HepG2 (cell line): Measurements from ENCODE around the gene GATAD2B. TPM values are rescaled to one million over a fixed set of nuclear protein-coding genes. Genes with fewer than 3 reads are reported as not detected.

Experiments
- ATRX ChIP-seq: sonication (generic); formaldehyde crosslinking; IDR thresholded peaks from 2 replicates; pipeline ENCODE4 v1.4.0; 2020; ENCODE audit warnings: missing genetic modification reagents, borderline replicate concordance
- FOSL2 ChIP-seq: sonication (generic); formaldehyde crosslinking; IDR thresholded peaks from 2 replicates; pipeline ENCODE4 v1.4.0; 2020; ENCODE audit warnings: missing genetic modification reagents
- GFI1 ChIP-seq: sonication (generic); formaldehyde crosslinking; IDR thresholded peaks from 2 replicates; pipeline ENCODE4 v1.5.0; 2020; ENCODE audit warnings: missing genetic modification reagents, mild to moderate bottlenecking, borderline replicate concordance
- ISX ChIP-seq: sonication (generic); formaldehyde crosslinking; conservative IDR thresholded peaks from 2 replicates; pipeline ENCODE4 v1.5.0; 2020; ENCODE audit warnings: missing genetic modification reagents
- MBD4 ChIP-seq: IDR thresholded peaks from 2 replicates; pipeline ENCODE4 v1.6.1; 2012; ENCODE audit warnings: low read length, inconsistent platforms, borderline replicate concordance
- PHF21A ChIP-seq: sonication (generic); formaldehyde crosslinking; IDR thresholded peaks from 2 replicates; pipeline ENCODE4 v1.5.0; 2020; ENCODE audit warnings: mild to moderate bottlenecking, missing genetic modification reagents
- REPIN1 ChIP-seq: sonication (generic); formaldehyde crosslinking; IDR thresholded peaks from 2 replicates; pipeline ENCODE4 v1.8.0; 2022; ENCODE audit warnings: missing genetic modification reagents, low read depth, mild to moderate bottlenecking, borderline replicate concordance
- SALL2 ChIP-seq: sonication (generic); formaldehyde crosslinking; IDR thresholded peaks from 2 replicates; pipeline ENCODE4 v1.8.1; 2023; ENCODE audit warnings: mild to moderate bottlenecking, missing genetic modification reagents, inconsistent platforms
- SNAI1 ChIP-seq: sonication (generic); formaldehyde crosslinking; IDR thresholded peaks from 2 replicates; pipeline ENCODE4 v1.5.0; 2020; ENCODE audit warnings: mild to moderate bottlenecking, missing genetic modification reagents, borderline replicate concordance
- SP140L ChIP-seq: sonication (generic); formaldehyde crosslinking; IDR thresholded peaks from 2 replicates; pipeline ENCODE4 v1.4.0; 2020; ENCODE audit warnings: missing genetic modification reagents, borderline replicate concordance
- TOPORS ChIP-seq: sonication (generic); formaldehyde crosslinking; IDR thresholded peaks from 2 replicates; pipeline ENCODE4 v1.8.0; 2023; ENCODE audit warnings: mild to moderate bottlenecking, missing genetic modification reagents
- ZNF207 ChIP-seq: fragments of 450-650 bp; IDR thresholded peaks from 2 replicates; pipeline ENCODE4 v1.6.1; 2016; ENCODE audit warnings: antibody characterized with exemption, borderline replicate concordance
- ZNF253 ChIP-seq: sonication (generic); formaldehyde crosslinking; IDR thresholded peaks from 2 replicates; pipeline ENCODE4 v1.8.0; 2022; ENCODE audit warnings: mild to moderate bottlenecking, missing genetic modification reagents, borderline replicate concordance
- ZNF263 ChIP-seq: sonication (generic); formaldehyde crosslinking; IDR thresholded peaks from 2 replicates; pipeline ENCODE4 v1.4.0; 2020; ENCODE audit warnings: missing genetic modification reagents
- ZNF563 ChIP-seq: sonication (generic); formaldehyde crosslinking; IDR thresholded peaks from 2 replicates; pipeline ENCODE4 v1.8.0; 2022; ENCODE audit warnings: mild to moderate bottlenecking, moderate library complexity, missing genetic modification reagents
- ZNF709 ChIP-seq: sonication (generic); formaldehyde crosslinking; IDR thresholded peaks from 2 replicates; pipeline ENCODE4 v1.5.0; 2020; ENCODE audit warnings: mild to moderate bottlenecking, missing genetic modification reagents
- ZNF780A ChIP-seq: sonication (generic); formaldehyde crosslinking; IDR thresholded peaks from 2 replicates; pipeline ENCODE4 v1.8.0; 2022; ENCODE audit warnings: mild to moderate bottlenecking, missing genetic modification reagents, moderate library complexity
- ZSCAN22 ChIP-seq: sonication (generic); formaldehyde crosslinking; IDR thresholded peaks from 2 replicates; pipeline ENCODE4 v1.4.0; 2020; ENCODE audit warnings: mild to moderate bottlenecking, missing genetic modification reagents
- polyA plus RNA-seq, 8 experiments: library from polyadenylated mRNA; depleted of rRNA in 3 of 8; stranded (reverse) in 7 of 8; unstranded in 1 of 8; fragments of >200 nt; fragmentation: Illumina TruSeq in 4 of 8; extraction: Trizol in 4 of 8; gene quantifications; 2 replicates each; pipeline versions ENCODE4 v1.2.1 to v1.2.3, GENCODE V29; 2011 to 2016; ENCODE audit warnings: low read depth in 4 of 8, missing spikeins in 1 of 8, mixed read lengths in 1 of 8; ENCODE audit not compliant: insufficient read depth in 1 of 8
- total RNA-seq, 5 experiments: library from RNA; depleted of rRNA; stranded (reverse); fragments of >200 nt; fragmentation: Illumina TruSeq; extraction: Trizol; gene quantifications; 2 replicates each; pipeline ENCODE4 v1.2.3, GENCODE V29; 2016; ENCODE audit warnings: low read depth in 1 of 5
- TF ChIP-seq, protein P1 (sequence below): sonication (generic); formaldehyde crosslinking; IDR thresholded peaks from 2 replicates; pipeline ENCODE4 v1.5.0; 2020; ENCODE audit warnings: missing genetic modification reagents
- TF ChIP-seq, protein P2 (sequence below): IDR thresholded peaks from 2 replicates; pipeline ENCODE4 v1.6.1; 2016; ENCODE audit warnings: missing compliant biosample characterization, missing genetic modification reagents, borderline replicate concordance
- TF ChIP-seq, protein P3 (sequence below): sonication (generic); formaldehyde crosslinking; IDR thresholded peaks from 2 replicates; pipeline ENCODE4 v1.5.0; 2020; ENCODE audit warnings: mild to moderate bottlenecking, missing genetic modification reagents, borderline replicate concordance

The GATAD2B gene
- total and polyA plus RNA-seq, 2 of the 13 experiments (the other 11 are each of a cell fraction or from before 2014, with no cell fraction given), result 3.2 to 5.2 TPM

DNA sequence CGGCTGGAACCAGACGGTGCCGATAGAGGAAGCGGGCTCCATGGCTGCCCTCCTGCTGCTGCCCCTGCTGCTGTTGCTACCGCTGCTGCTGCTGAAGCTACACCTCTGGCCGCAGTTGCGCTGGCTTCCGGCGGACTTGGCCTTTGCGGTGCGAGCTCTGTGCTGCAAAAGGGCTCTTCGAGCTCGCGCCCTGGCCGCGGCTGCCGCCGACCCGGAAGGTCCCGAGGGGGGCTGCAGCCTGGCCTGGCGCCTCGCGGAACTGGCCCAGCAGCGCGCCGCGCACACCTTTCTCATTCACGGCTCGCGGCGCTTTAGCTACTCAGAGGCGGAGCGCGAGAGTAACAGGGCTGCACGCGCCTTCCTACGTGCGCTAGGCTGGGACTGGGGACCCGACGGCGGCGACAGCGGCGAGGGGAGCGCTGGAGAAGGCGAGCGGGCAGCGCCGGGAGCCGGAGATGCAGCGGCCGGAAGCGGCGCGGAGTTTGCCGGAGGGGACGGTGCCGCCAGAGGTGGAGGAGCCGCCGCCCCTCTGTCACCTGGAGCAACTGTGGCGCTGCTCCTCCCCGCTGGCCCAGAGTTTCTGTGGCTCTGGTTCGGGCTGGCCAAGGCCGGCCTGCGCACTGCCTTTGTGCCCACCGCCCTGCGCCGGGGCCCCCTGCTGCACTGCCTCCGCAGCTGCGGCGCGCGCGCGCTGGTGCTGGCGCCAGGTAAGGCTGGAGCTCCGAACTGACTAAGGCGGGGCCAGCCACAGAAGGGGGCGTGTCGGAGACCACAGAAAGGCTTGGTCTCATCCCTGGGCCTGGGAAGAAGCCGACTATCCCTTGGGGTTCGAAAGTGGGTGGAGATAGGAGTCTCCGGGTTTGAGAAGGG is 147.1 kb downstream of the GATAD2B start (continued):
- TF ChIP-seq, protein P1, sequence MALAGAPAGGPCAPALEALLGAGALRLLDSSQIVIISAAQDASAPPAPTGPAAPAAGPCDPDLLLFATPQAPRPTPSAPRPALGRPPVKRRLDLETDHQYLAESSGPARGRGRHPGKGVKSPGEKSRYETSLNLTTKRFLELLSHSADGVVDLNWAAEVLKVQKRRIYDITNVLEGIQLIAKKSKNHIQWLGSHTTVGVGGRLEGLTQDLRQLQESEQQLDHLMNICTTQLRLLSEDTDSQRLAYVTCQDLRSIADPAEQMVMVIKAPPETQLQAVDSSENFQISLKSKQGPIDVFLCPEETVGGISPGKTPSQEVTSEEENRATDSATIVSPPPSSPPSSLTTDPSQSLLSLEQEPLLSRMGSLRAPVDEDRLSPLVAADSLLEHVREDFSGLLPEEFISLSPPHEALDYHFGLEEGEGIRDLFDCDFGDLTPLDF, result peak; percentile 60; the same call in 1 of the 2 replicates
- no peak for TF ChIP-seq ZNF207
- no peak for TF ChIP-seq ISX (CRISPR knock-in tag)
- TF ChIP-seq GFI1, result no peak; the same call in 1 of the 2 replicates
- TF ChIP-seq SP140L (CRISPR knock-in tag), result no peak
- peak; percentile 64; the same call in 1 of the 2 replicates for TF ChIP-seq SALL2 (CRISPR knock-in tag)
- TF ChIP-seq ZNF709 (CRISPR knock-in tag), result peak; percentile 90
- no peak for TF ChIP-seq SNAI1 (CRISPR knock-in tag)
- TF ChIP-seq, protein P2, sequence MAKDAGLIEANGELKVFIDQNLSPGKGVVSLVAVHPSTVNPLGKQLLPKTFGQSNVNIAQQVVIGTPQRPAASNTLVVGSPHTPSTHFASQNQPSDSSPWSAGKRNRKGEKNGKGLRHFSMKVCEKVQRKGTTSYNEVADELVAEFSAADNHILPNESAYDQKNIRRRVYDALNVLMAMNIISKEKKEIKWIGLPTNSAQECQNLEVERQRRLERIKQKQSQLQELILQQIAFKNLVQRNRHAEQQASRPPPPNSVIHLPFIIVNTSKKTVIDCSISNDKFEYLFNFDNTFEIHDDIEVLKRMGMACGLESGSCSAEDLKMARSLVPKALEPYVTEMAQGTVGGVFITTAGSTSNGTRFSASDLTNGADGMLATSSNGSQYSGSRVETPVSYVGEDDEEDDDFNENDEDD (CRISPR knock-in tag), result peak; percentile 10; the same call in 1 of the 2 replicates
- no peak for TF ChIP-seq PHF21A (CRISPR knock-in tag)
- TF ChIP-seq ATRX (CRISPR knock-in tag), result no peak
- no peak for TF ChIP-seq MBD4
- 0 out of 2 replicates have a peak, but pooled peaks have one; percentile 5 for TF ChIP-seq FOSL2 (CRISPR knock-in tag)
- TF ChIP-seq ZNF563 (CRISPR knock-in tag), result peak; percentile 20; the same call in 1 of the 2 replicates
- TF ChIP-seq TOPORS, result no peak
- no peak for TF ChIP-seq ZSCAN22 (CRISPR knock-in tag)
- peak; percentile 24 for TF ChIP-seq REPIN1 (CRISPR knock-in tag)
- no peak for TF ChIP-seq ZNF780A (CRISPR knock-in tag)
- TF ChIP-seq, protein P3, sequence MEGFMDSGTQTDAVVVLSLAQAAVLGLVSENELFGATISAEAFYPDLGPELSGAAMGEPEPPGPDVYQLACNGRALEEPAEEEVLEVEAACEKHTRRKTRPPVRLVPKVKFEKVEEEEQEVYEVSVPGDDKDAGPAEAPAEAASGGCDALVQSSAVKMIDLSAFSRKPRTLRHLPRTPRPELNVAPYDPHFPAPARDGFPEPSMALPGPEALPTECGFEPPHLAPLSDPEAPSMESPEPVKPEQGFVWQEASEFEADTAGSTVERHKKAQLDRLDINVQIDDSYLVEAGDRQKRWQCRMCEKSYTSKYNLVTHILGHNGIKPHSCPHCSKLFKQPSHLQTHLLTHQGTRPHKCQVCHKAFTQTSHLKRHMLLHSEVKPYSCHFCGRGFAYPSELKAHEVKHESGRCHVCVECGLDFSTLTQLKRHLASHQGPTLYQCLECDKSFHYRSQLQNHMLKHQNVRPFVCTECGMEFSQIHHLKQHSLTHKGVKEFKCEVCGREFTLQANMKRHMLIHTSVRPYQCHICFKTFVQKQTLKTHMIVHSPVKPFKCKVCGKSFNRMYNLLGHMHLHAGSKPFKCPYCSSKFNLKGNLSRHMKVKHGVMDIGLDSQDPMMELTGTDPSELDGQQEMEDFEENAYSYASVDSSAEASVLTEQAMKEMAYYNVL (CRISPR knock-in tag), result no peak; the same call in 1 of the 2 replicates
- TF ChIP-seq ZNF253 (CRISPR knock-in tag), result 0 out of 2 replicates have a peak, but pooled peaks have one; percentile 13
- TF ChIP-seq ZNF263 (CRISPR knock-in tag), result no peak
